Body of pancreas (tissue), 4 donors: ENCODE results near the gene PDZK1IP1. TPM values are rescaled to one million over a fixed set of nuclear protein-coding genes. Genes with fewer than 3 reads are reported as not detected.
"Not testable (repeated sequence)": the region's sequence is repeated elsewhere in the genome, so short reads cannot be mapped to it uniquely, and the experiment has no call there.

Experiments
- ATAC-seq: fragments of 150-250 bp; one replicate; pipeline ENCODE4 v1.9.1; 2016
- DNase-seq, 4 donors: peaks; one replicate each; pipeline ENCODE4 v3.0.0-alpha.2; 2019
- H3K27ac ChIP-seq, 4 donors: fragments of 200-600 bp; sonication (generic); 1 replicate in 3 of 4; 2 replicates in 1 of 4; pipeline versions ENCODE4 v1.5.1 to v1.6.1; 2016 to 2019; ENCODE audit warnings: mild to moderate bottlenecking in 1 of 4, mixed read lengths in 1 of 4, moderate library complexity in 1 of 4
- H3K27me3 ChIP-seq, 2 donors: fragments of 200-600 bp; sonication (generic); one replicate each; pipeline ENCODE4 v1.6.0; 2016; ENCODE audit warnings: mild to moderate bottlenecking in 1 of 2
- H3K36me3 ChIP-seq, 2 donors: fragments of 200-600 bp; sonication (generic); replicated peaks in 1 of 2; 2 replicates each; pipeline ENCODE4 v1.5.1; 2016; ENCODE audit warnings: low read depth in 2 of 2; ENCODE audit not compliant: insufficient read depth in 1 of 2
- H3K4me1 ChIP-seq: fragments of 200-600 bp; sonication (generic); one replicate; pipeline ENCODE4 v1.6.0; 2016
- H3K4me3 ChIP-seq, 2 donors: fragments of 200-600 bp; sonication (generic); 1 replicate in 1 of 2; 2 replicates in 1 of 2; pipeline ENCODE4 v1.5.1; 2016 to 2019
- H3K9me3 ChIP-seq, 3 donors: fragments of 200-600 bp; sonication (generic); 1 replicate in 2 of 3; 2 replicates in 1 of 3; pipeline ENCODE4 v1.5.1; 2016
- CTCF ChIP-seq, 7 experiments: fragments of 450-650 bp in 4 of 7; fragments of 200-600 bp in 3 of 7; sonication (generic) in 3 of 7; IDR thresholded peaks; one replicate each; pipeline ENCODE4 v1.5.1; 2016 to 2019; ENCODE audit warnings: antibody characterized with exemption in 7 of 7
- POLR2A ChIP-seq, 3 donors: fragments of 450-650 bp; IDR thresholded peaks; one replicate each; pipeline ENCODE4 v1.6.1; 2016; ENCODE audit warnings: antibody characterized with exemption in 3 of 3, mild to moderate bottlenecking in 2 of 3
- WGBS, 2 donors: methylation state at CpG; one replicate each; pipeline ENCODE4 v1.1.5; 2017; 5-methylcytosine and 5-hydroxymethylcytosine counted together
- intact Hi-C: fragments of 100-400 bp; cut with DNase I; formaldehyde crosslinking; loops from one replicate; pipeline ENCODE4 v1.15.1; 2023
- total RNA-seq, 2 donors: library from RNA; depleted of rRNA; stranded (reverse); fragments of >200 nt; gene quantifications; one replicate each; pipeline ENCODE4 v1.1.0, GENCODE V29; 2016

Gene PDZK1IP1
- total RNA-seq, 2 donors from 2014 or later, result 54.2 to 56.4 TPM

DNA sequence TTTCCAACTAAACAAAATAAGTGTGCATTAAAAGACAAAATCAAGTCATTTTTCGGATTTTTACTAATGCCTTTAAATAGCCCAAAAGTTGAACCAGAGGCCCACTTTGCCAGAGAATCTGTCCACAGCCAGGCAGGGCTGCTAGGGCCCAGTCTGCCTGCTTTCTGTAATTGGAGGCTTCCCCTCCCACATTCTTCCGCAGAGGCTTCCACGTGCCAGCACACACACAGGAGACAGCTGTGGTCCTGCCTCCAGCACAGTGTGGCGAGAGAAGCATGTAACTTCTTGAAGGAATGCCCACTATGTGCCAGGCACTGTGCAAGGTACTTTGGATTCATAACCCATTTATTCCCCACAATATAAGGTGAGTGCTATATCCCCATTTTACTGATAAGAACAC lies 11.3 kb upstream of the PDZK1IP1 start:
- ATAC-seq, result no peak
- WGBS, 2 donors, result 46 to 49% methylated on average over 4 of the region's 4 CpGs
- no peak overlapping the region for H3K4me3 ChIP-seq
- H3K36me3 ChIP-seq, result no peaks in the 10 kb centered on the region
- TF ChIP-seq CTCF (IDR thresholded peaks at IDR 0.05) (no peak), POLR2A (IDR thresholded peaks at IDR 0.05) (no peak)
- no peaks in the 10 kb centered on the region for H3K9me3 ChIP-seq
- no peaks in the 10 kb centered on the region for H3K4me1 ChIP-seq
- DNase-seq, result no peak
- intact Hi-C loops, result no loop called here
- H3K27ac ChIP-seq, result no peak overlapping the region
- H3K27me3 ChIP-seq, result peaks cover 0 to 4% of the 10 kb centered on the region in 2 donors

- Histone ChIP-seq H3K4me1 (peaks cover under 1% of the 10 kb centered on the region), H3K36me3 (no peaks in the 10 kb centered on the region), H3K27ac (no peak overlapping the region), H3K27me3 (peaks cover 0 to 4% of the 10 kb centered on the region in 2 donors), H3K9me3 (no peaks in the 10 kb centered on the region), H3K4me3 (no peak overlapping the region)
- intact Hi-C loops, result no loop called here
- 64 to 74% methylated on average over 4 of the region's 4 CpGs for WGBS, 2 donors
- DNase-seq (no peak), ATAC-seq (no peak)
- TF ChIP-seq POLR2A (IDR thresholded peaks at IDR 0.05) (no peak), CTCF (IDR thresholded peaks at IDR 0.05) (no peak)
Observed at GRCh38 chr1:47198214-47198613, 8.4 kb upstream of the PDZK1IP1 start.

DNA sequence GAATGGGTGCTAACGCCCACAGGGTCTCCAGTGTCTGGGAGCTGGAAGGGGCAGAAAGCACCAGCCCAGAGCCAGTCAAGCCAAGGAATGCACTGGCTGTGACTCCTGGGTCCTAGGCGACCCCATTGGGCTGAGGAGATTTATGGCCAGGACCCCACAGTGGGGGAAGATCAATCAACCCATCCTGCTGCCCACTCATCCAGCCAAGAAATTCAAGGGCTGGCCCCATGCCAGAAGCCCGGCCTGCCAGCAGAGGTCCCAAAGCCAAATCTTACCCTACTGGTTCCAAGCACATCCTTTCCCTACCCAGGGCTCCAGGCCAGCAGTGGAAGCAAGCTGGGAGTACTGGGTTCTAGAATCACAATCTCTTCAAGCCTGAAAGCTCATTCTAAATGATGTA lies 6.8 kb upstream of the PDZK1IP1 start:
- intact Hi-C loops, result no loop called here
- H3K27ac ChIP-seq, result no peak overlapping the region
- TF ChIP-seq POLR2A (IDR thresholded peaks at IDR 0.05) (no peak), CTCF (IDR thresholded peaks at IDR 0.05) (no peak)
- H3K27me3 ChIP-seq, result peaks cover 0 to 4% of the 10 kb centered on the region in 2 donors
- 13 to 51% methylated on average over 1 to 3 of the region's 3 CpGs for WGBS, 2 donors
- DNase-seq, result peak in 1 of 4 donors; percentile 38
- no peaks in the 10 kb centered on the region for H3K9me3 ChIP-seq
- no peak overlapping the region for H3K4me3 ChIP-seq
- peaks cover 16% of the 10 kb centered on the region for H3K4me1 ChIP-seq
- no peak for ATAC-seq
- no peaks in the 10 kb centered on the region for H3K36me3 ChIP-seq

DNA sequence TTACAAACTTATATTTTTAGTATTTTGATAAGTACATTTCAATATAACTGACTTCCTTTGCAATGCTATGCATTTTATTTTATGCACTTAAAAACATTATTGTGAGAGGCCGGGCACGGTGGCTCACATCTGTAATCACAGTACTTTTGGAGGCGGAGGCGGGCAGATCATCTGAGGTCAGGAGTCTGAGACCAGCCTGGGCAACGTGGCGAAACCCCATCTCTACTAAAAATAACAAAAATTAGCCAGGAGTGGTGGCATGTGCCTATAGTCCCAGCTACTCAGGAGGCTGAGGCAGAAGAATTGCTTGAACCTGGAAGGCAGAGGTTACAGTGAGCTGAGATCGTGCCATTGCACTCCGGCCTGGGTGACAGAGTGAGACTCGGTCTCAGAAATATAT lies 6.1 kb upstream of the PDZK1IP1 start:
- intact Hi-C loops, H3K4me3 ChIP-seq, H3K9me3 ChIP-seq, ATAC-seq, H3K27me3 ChIP-seq, H3K36me3 ChIP-seq, H3K27ac ChIP-seq, DNase-seq: not testable (repeated sequence)
- 85 to 89% methylated on average over 9 of the region's 9 CpGs for WGBS, 2 donors
- H3K4me1 ChIP-seq, result peaks cover 21% of the 10 kb centered on the region

- no peak for ATAC-seq
- Histone ChIP-seq H3K9me3 (no peaks in the 10 kb centered on the region), H3K4me3 (no peak overlapping the region), H3K27ac (no peak overlapping the region), H3K36me3 (no peaks in the 10 kb centered on the region), H3K27me3 (peaks cover 0 to 4% of the 10 kb centered on the region in 2 donors), H3K4me1 (peaks cover 37% of the 10 kb centered on the region)
- TF ChIP-seq CTCF (IDR thresholded peaks at IDR 0.05), result no peak
- TF ChIP-seq POLR2A (IDR thresholded peaks at IDR 0.05), result no peak
- intact Hi-C loops, result no loop called here
- no peak for DNase-seq
Observed at GRCh38 chr1:47194311-47194710, 4.5 kb upstream of the PDZK1IP1 start.

DNA sequence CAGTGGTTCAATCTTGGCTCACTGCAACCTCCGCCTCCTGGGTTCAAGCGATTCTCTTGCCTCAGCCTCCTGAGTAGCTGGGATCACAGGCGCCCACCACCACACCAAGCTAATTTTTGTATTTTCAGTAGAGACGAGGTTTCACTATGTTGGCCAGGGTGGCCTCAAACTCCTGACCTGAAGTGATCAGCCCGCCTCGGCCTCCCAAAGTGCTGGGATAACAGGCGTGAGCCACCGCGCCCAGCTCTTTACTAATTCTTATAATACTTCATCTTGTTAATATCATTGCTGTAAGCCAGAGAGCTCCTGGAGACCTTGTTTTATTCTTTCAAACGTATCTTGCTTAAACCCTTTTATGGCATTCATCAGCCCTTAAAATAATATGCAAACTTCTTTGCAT lies 3.7 kb upstream of the PDZK1IP1 start:
- H3K27me3 ChIP-seq, H3K36me3 ChIP-seq, H3K4me3 ChIP-seq, ATAC-seq, intact Hi-C loops, DNase-seq, H3K27ac ChIP-seq, H3K9me3 ChIP-seq: not testable (repeated sequence)
- peaks cover 45% of the 10 kb centered on the region for H3K4me1 ChIP-seq
- WGBS, 2 donors, result 63 to 74% methylated on average over 10 of the region's 10 CpGs
